OCI-LY3 (cell line): ENCODE data around the gene TDP2.
A peak's percentile ranks its signal among the peaks of the same experiment; 100 is the strongest.

Experiments
- CTCF ChIP-seq: fragments of 200-600, 300-600 bp; sonication (generic); IDR thresholded peaks from 2 replicates; pipeline ENCODE4 v1.5.1; 2014; ENCODE audit warnings: antibody characterized with exemption, low read length, low read depth
- EZH2phosphoT487 ChIP-seq: fragments of 200-600 bp; shearing (Covaris generic); IDR thresholded peaks from 2 replicates; pipeline ENCODE4 v1.6.1; 2018; ENCODE audit warnings: antibody characterized with exemption, mixed run types, low read depth

- peak; percentile 39 for TF ChIP-seq CTCF
- TF ChIP-seq EZH2phosphoT487: no peak
Observed at GRCh38 chr6:24600903-24601302, 65.8 kb downstream of the TDP2 start.
